ENCODE data around the gene CASZ1. TPM values are rescaled to one million over a fixed set of nuclear protein-coding genes. Genes with fewer than 3 reads are reported as not detected.

Gene CASZ1
- total and polyA plus RNA-seq, 9 of the 15 experiments (the other 6 are each of a cell fraction or from before 2014, with no cell fraction given): 0.01 to 4.0 (median 0.76) TPM; not detected in 1

GRCh38 chr1:10646347-10646861 is 150.0 kb downstream of the CASZ1 start (continued):
- peak in 1 of 3 experiments; percentile 38 for TF ChIP-seq YY1 (IDR thresholded peaks at IDR 0.05; ENCODE audit: borderline replicate concordance in 1 of 3, control insufficient read depth in 1 of 3, extremely low read depth in 1 of 3, insufficient read depth in 3 of 3, insufficient read length in 1 of 3, insufficient replicate concordance in 2 of 3, low read depth in 1 of 3, low read length in 2 of 3)
- TF ChIP-seq GABPB1 (CRISPR knock-in tag; IDR thresholded peaks at IDR 0.05): peak; percentile 54; the same call in 1 of the 2 replicates
- TF ChIP-seq MAFK (IDR thresholded peaks at IDR 0.05; ENCODE audit: low read length): 0 out of 2 replicates have a peak, but pooled peaks have one; percentile 34
- peak; percentile 92 for TF ChIP-seq JUN (IDR thresholded peaks at IDR 0.05; ENCODE audit: borderline replicate concordance, low read depth, low read length)
- TF ChIP-seq JUN (CRISPR knock-in tag; IDR thresholded peaks at IDR 0.05; ENCODE audit: borderline replicate concordance): peak; percentile 73; the same call in 1 of the 2 replicates
- TF ChIP-seq ZNF143 (CRISPR knock-in tag; IDR thresholded peaks at IDR 0.05): peak; percentile 97
- TF ChIP-seq CTCF (IDR thresholded peaks at IDR 0.05 in 2 of 3, conservative IDR thresholded peaks at IDR 0.05 in 1 of 3; ENCODE audit: insufficient read depth in 2 of 3, low read depth in 1 of 3, low read length in 3 of 3): no peak
- TF ChIP-seq ZNF512 (tag; IDR thresholded peaks at IDR 0.05): no peak
- TF ChIP-seq ZBTB11 (CRISPR knock-in tag; IDR thresholded peaks at IDR 0.05): peak in 1 of 3 experiments; percentile 29; a peak in 1 of 6 replicates
- TF ChIP-seq FOSL1 (tag; conservative IDR thresholded peaks at IDR 0.05): peak; percentile 85
- TF ChIP-seq TEAD4 (IDR thresholded peaks at IDR 0.05; ENCODE audit: low read length): peak; percentile 48; the same call in 1 of the 2 replicates
- no peak for TF ChIP-seq TEAD4 (CRISPR knock-in tag; IDR thresholded peaks at IDR 0.05; ENCODE audit: borderline replicate concordance)
- TF ChIP-seq ATF3 (IDR thresholded peaks at IDR 0.05): peak; percentile 97
- TF ChIP-seq ATF3 (CRISPR knock-in tag; conservative IDR thresholded peaks at IDR 0.05): peak; percentile 92
- TF ChIP-seq SMAD4 (CRISPR knock-in tag; conservative IDR thresholded peaks at IDR 0.05): no peak
- TF ChIP-seq CEBPB (tag; IDR thresholded peaks at IDR 0.05): peak; percentile 46; the same call in 1 of the 2 replicates
- TF ChIP-seq NFE2 (IDR thresholded peaks at IDR 0.05; ENCODE audit: low read depth): peak; percentile 80
- TF ChIP-seq SIX5 (IDR thresholded peaks at IDR 0.05; ENCODE audit: borderline replicate concordance in 1 of 2, insufficient read depth in 1 of 2, low read depth in 1 of 2, low read length in 2 of 2): peak; percentile 91 to 93
- TF ChIP-seq MAFG (tag; conservative IDR thresholded peaks at IDR 0.05): peak; percentile 33; the same call in 1 of the 2 replicates
